Stimulated activated naive CD8-positive, alpha-beta T cell treated with anti-CD3 and anti-CD28 coated beads, Interleukin-15, amount 100 ng/mL, for 72 hours (primary cell): Measurements from ENCODE around the gene STPG1.

ENCODE experiments used
- ATAC-seq: fragments of 150-1000 bp; cut with Tn5 transposase; 2 replicates; pipeline ENCODE4 v1.10.0; 2021; ENCODE audit warnings: mild to moderate bottlenecking, moderate library complexity
- DNase-seq, 2 donors: peaks; one replicate each; pipeline ENCODE4 v3.0.0; 2021 to 2022
- H3K27ac Mint-ChIP-seq, 2 donors: one replicate each; pipeline ENCODE4 v1.8.0; 2022; ENCODE audit warnings: mild to moderate bottlenecking in 2 of 2, mixed read lengths in 2 of 2, moderate library complexity in 2 of 2
- H3K27me3 Mint-ChIP-seq: one replicate; pipeline ENCODE4 v1.8.0; 2022; ENCODE audit warnings: mixed read lengths
- H3K4me1 Mint-ChIP-seq: one replicate; pipeline ENCODE4 v1.8.0; 2022; ENCODE audit warnings: mild to moderate bottlenecking, mixed read lengths
- H3K4me3 Mint-ChIP-seq, 2 donors: one replicate each; pipeline ENCODE4 v1.8.0; 2022; ENCODE audit warnings: mild to moderate bottlenecking in 2 of 2, mixed read lengths in 2 of 2, moderate library complexity in 1 of 2
- H3K9me3 Mint-ChIP-seq, 2 donors: one replicate each; pipeline ENCODE4 v1.8.0; 2022; ENCODE audit warnings: mixed read lengths in 2 of 2

Gene STPG1

GRCh38 chr1:24329797-24330543 lies 83.6 kb downstream of the STPG1 start:
- DNase-seq: no peak
- no peak for ATAC-seq
- no peak overlapping the region for H3K4me3 Mint-ChIP-seq
- H3K9me3 Mint-ChIP-seq: no peaks in the 10 kb centered on the region
- H3K27me3 Mint-ChIP-seq: peaks cover 70% of the 10 kb centered on the region
- H3K4me1 Mint-ChIP-seq: no peaks in the 10 kb centered on the region
- no peak overlapping the region for H3K27ac Mint-ChIP-seq

- no peak for DNase-seq
- Mint-ChIP-seq H3K27me3 (peaks cover 75% of the 10 kb centered on the region), H3K4me3 (no peak overlapping the region), H3K9me3 (no peaks in the 10 kb centered on the region), H3K4me1 (no peaks in the 10 kb centered on the region), H3K27ac (no peak overlapping the region)
- ATAC-seq: no peak
Measured at GRCh38 chr1:24329331-24329730, 84.3 kb downstream of the STPG1 start.

- H3K27ac Mint-ChIP-seq: no peak overlapping the region
- no peaks in the 10 kb centered on the region for H3K9me3 Mint-ChIP-seq
- ATAC-seq: no peak
- no peak for DNase-seq
- peaks cover 79% of the 10 kb centered on the region for H3K27me3 Mint-ChIP-seq
- no peak overlapping the region for H3K4me3 Mint-ChIP-seq
- H3K4me1 Mint-ChIP-seq: peaks cover 3% of the 10 kb centered on the region
Measured at GRCh38 chr1:24327891-24328290, 85.7 kb downstream of the STPG1 start.

- Mint-ChIP-seq H3K4me3 (no peak overlapping the region), H3K27ac (peak overlapping the region in 1 of 2 donors; percentile 54), H3K9me3 (no peaks in the 10 kb centered on the region), H3K27me3 (peaks cover 79% of the 10 kb centered on the region), H3K4me1 (peaks cover 7% of the 10 kb centered on the region)
- DNase-seq: no peak
- no peak for ATAC-seq
Measured at GRCh38 chr1:24327486-24327885, 86.1 kb downstream of the STPG1 start.

- Mint-ChIP-seq H3K4me1 (peaks cover 24% of the 10 kb centered on the region), H3K4me3 (no peak overlapping the region), H3K27me3 (peaks cover 78% of the 10 kb centered on the region), H3K27ac (no peak overlapping the region), H3K9me3 (no peaks in the 10 kb centered on the region)
- ATAC-seq (no peak), DNase-seq (no peak)
Measured at GRCh38 chr1:24325587-24326449, 87.8 kb downstream of the STPG1 start.

GRCh38 chr1:24324903-24325302 lies 88.7 kb downstream of the STPG1 start:
- Mint-ChIP-seq H3K9me3 (no peaks in the 10 kb centered on the region), H3K27ac (no peak overlapping the region), H3K4me1 (peaks cover 33% of the 10 kb centered on the region), H3K4me3 (no peak overlapping the region), H3K27me3 (peaks cover 81% of the 10 kb centered on the region)
- ATAC-seq: no peak
- DNase-seq: no peak

GRCh38 chr1:24323281-24323680 lies 90.3 kb downstream of the STPG1 start:
- H3K27ac Mint-ChIP-seq: no peak overlapping the region
- DNase-seq (no peak), ATAC-seq (no peak)
- peaks cover 97% of the 10 kb centered on the region for H3K27me3 Mint-ChIP-seq
- H3K9me3 Mint-ChIP-seq: no peaks in the 10 kb centered on the region
- H3K4me1 Mint-ChIP-seq: peaks cover 50% of the 10 kb centered on the region
- H3K4me3 Mint-ChIP-seq: no peak overlapping the region

GRCh38 chr1:24322470-24323177 lies 91.0 kb downstream of the STPG1 start:
- ATAC-seq (no peak), DNase-seq (no peak)
- peaks cover 50% of the 10 kb centered on the region for H3K4me1 Mint-ChIP-seq
- H3K27ac Mint-ChIP-seq: peak overlapping the region; percentile 81 to 89
- H3K9me3 Mint-ChIP-seq: no peaks in the 10 kb centered on the region
- peak overlapping the region; percentile 89 to 95 for H3K4me3 Mint-ChIP-seq
- H3K27me3 Mint-ChIP-seq: peaks cover 99% of the 10 kb centered on the region

GRCh38 chr1:24321697-24322469 lies 91.7 kb downstream of the STPG1 start:
- ATAC-seq (peak; percentile 95), DNase-seq (peak; percentile 82 to 89)
- peaks cover 99% of the 10 kb centered on the region for H3K27me3 Mint-ChIP-seq
- peaks cover 50% of the 10 kb centered on the region for H3K4me1 Mint-ChIP-seq
- peak overlapping the region; percentile 89 to 95 for H3K4me3 Mint-ChIP-seq
- peak overlapping the region; percentile 87 to 89 for H3K27ac Mint-ChIP-seq
- no peaks in the 10 kb centered on the region for H3K9me3 Mint-ChIP-seq

GRCh38 chr1:24321126-24321525 lies 92.5 kb downstream of the STPG1 start:
- peaks cover 99% of the 10 kb centered on the region for H3K27me3 Mint-ChIP-seq
- peak overlapping the region; percentile 79 to 95 for H3K4me3 Mint-ChIP-seq
- H3K9me3 Mint-ChIP-seq: no peaks in the 10 kb centered on the region
- no peak for ATAC-seq
- H3K4me1 Mint-ChIP-seq: peaks cover 50% of the 10 kb centered on the region
- H3K27ac Mint-ChIP-seq: no peak overlapping the region
- DNase-seq: peak in 1 of 2 donors; percentile 24

- DNase-seq: no peak
Measured at GRCh38 chr1:24319962-24320361, 93.6 kb downstream of the STPG1 start.

GRCh38 chr1:24319312-24319863 lies 94.2 kb downstream of the STPG1 start, which contains the start of gene GRHL3:
Gene GRHL3 (plus strand): TSS chr1:24319357. CDS start chr1:24319552, 195 bp downstream.
- H3K4me1 Mint-ChIP-seq: peaks cover 50% of the 10 kb centered on the region
- peak within 1 kb of the TSS; percentile 56 to 71 for H3K4me3 Mint-ChIP-seq
- peak in 1 of 2 donors; percentile 8 for DNase-seq
- no peaks in the 10 kb centered on the region for H3K9me3 Mint-ChIP-seq
- peak within 1 kb of the TSS in 1 of 2 donors; percentile 21 for H3K27ac Mint-ChIP-seq
- ATAC-seq: no peak
- H3K27me3 Mint-ChIP-seq: peaks cover 93% of the 10 kb centered on the region

More at GRCh38 chr1:24319962-24320361, 93.6 kb downstream of the STPG1 start:
- H3K27ac Mint-ChIP-seq: no peak overlapping the region
- H3K9me3 Mint-ChIP-seq: no peaks in the 10 kb centered on the region
- H3K4me1 Mint-ChIP-seq: peaks cover 50% of the 10 kb centered on the region
- no peak overlapping the region for H3K4me3 Mint-ChIP-seq
- peaks cover 99% of the 10 kb centered on the region for H3K27me3 Mint-ChIP-seq
- ATAC-seq: no peak

GRCh38 chr1:24318615-24319311 lies 94.8 kb downstream of the STPG1 start:
- no peaks in the 10 kb centered on the region for H3K9me3 Mint-ChIP-seq
- peaks cover 87% of the 10 kb centered on the region for H3K27me3 Mint-ChIP-seq
- DNase-seq: no peak
- ATAC-seq: no peak
- H3K4me3 Mint-ChIP-seq: peak overlapping the region; percentile 31 to 71
- no peak overlapping the region for H3K27ac Mint-ChIP-seq
- H3K4me1 Mint-ChIP-seq: peaks cover 50% of the 10 kb centered on the region

GRCh38 chr1:24317956-24318614 lies 95.5 kb downstream of the STPG1 start:
- peaks cover 80% of the 10 kb centered on the region for H3K27me3 Mint-ChIP-seq
- no peak overlapping the region for H3K4me3 Mint-ChIP-seq
- ATAC-seq (no peak), DNase-seq (no peak)
- peaks cover 48% of the 10 kb centered on the region for H3K4me1 Mint-ChIP-seq
- no peaks in the 10 kb centered on the region for H3K9me3 Mint-ChIP-seq
- no peak overlapping the region for H3K27ac Mint-ChIP-seq
